Progenitor cell of endocrine pancreas (in vitro differentiated cells): ENCODE data around the gene PIGQ. TPM values are rescaled to one million over a fixed set of nuclear protein-coding genes. Genes with fewer than 3 reads are reported as not detected.

Source experiments
- DNase-seq: peaks from one replicate; pipeline ENCODE4 v3.0.0; 2021; ENCODE audit warnings: low spot score; ENCODE audit not compliant: unreplicated experiment
- H3K27ac Mint-ChIP-seq: 2 replicates; pipeline ENCODE4 v1.8.0; 2021; ENCODE audit warnings: mild to moderate bottlenecking, moderate library complexity, mixed read lengths
- H3K27me3 Mint-ChIP-seq: 2 replicates; pipeline ENCODE4 v1.8.0; 2021; ENCODE audit warnings: mixed read lengths
- H3K36me3 Mint-ChIP-seq: 2 replicates; pipeline ENCODE4 v1.8.0; 2022; ENCODE audit warnings: mixed read lengths; ENCODE audit not compliant: insufficient read depth
- H3K4me1 Mint-ChIP-seq: 2 replicates; pipeline ENCODE4 v1.8.0; 2021; ENCODE audit warnings: low read depth, mixed read lengths
- H3K4me3 Mint-ChIP-seq: 2 replicates; pipeline ENCODE4 v1.8.0; 2021; ENCODE audit warnings: low read depth, mild to moderate bottlenecking, moderate library complexity, mixed read lengths
- H3K9me3 Mint-ChIP-seq: 2 replicates; pipeline ENCODE4 v1.8.0; 2021; ENCODE audit warnings: low read depth, mixed read lengths
- CTCF ChIP-seq: fragments of 200-600 bp; sonication (generic); IDR thresholded peaks from one replicate; pipeline ENCODE4 v1.5.0; 2021; ENCODE audit warnings: antibody characterized with exemption, mild to moderate bottlenecking; ENCODE audit not compliant: unreplicated experiment
- total RNA-seq: library from RNA; stranded (reverse); gene quantifications from 2 replicates; pipeline ENCODE4 v1.2.1, GENCODE V29; 2021

PIGQ gene
- total RNA-seq, 1 donor from 2014 or later = 109 TPM

- Mint-ChIP-seq H3K36me3 (peaks cover 1% of the 10 kb centered on the region), H3K27me3 (peaks cover 12% of the 10 kb centered on the region), H3K4me1 (no peaks in the 10 kb centered on the region), H3K27ac (no peak overlapping the region), H3K4me3 (no peak overlapping the region), H3K9me3 (no peaks in the 10 kb centered on the region)
- TF ChIP-seq CTCF = no peak
- DNase-seq = no peak
These were observed 15.0 kb upstream of the PIGQ start for GRCh38 chr16:554640-555365.

- H3K4me3 Mint-ChIP-seq = no peak overlapping the region
- H3K4me1 Mint-ChIP-seq = no peaks in the 10 kb centered on the region
- peaks cover 12% of the 10 kb centered on the region for H3K27me3 Mint-ChIP-seq
- peaks cover 1% of the 10 kb centered on the region for H3K36me3 Mint-ChIP-seq
- no peaks in the 10 kb centered on the region for H3K9me3 Mint-ChIP-seq
- no peak overlapping the region for H3K27ac Mint-ChIP-seq
- no peak for TF ChIP-seq CTCF
- no peak for DNase-seq
These were observed 14.0 kb upstream of the PIGQ start for GRCh38 chr16:555528-556473.

- H3K27me3 Mint-ChIP-seq = peaks cover 14% of the 10 kb centered on the region
- H3K4me1 Mint-ChIP-seq = no peaks in the 10 kb centered on the region
- no peaks in the 10 kb centered on the region for H3K9me3 Mint-ChIP-seq
- no peak for DNase-seq
- no peak overlapping the region for H3K4me3 Mint-ChIP-seq
- H3K36me3 Mint-ChIP-seq = peaks cover 1% of the 10 kb centered on the region
- TF ChIP-seq CTCF = no peak
- H3K27ac Mint-ChIP-seq = no peak overlapping the region
These were observed 13.1 kb upstream of the PIGQ start for GRCh38 chr16:556474-557173.

- TF ChIP-seq CTCF = no peak
- Mint-ChIP-seq H3K36me3 (peaks cover 1% of the 10 kb centered on the region), H3K9me3 (no peaks in the 10 kb centered on the region), H3K4me1 (no peaks in the 10 kb centered on the region), H3K27ac (no peak overlapping the region), H3K27me3 (peaks cover 21% of the 10 kb centered on the region), H3K4me3 (no peak overlapping the region)
- no peak for DNase-seq
These were observed 12.1 kb upstream of the PIGQ start for GRCh38 chr16:557463-558297.
